AG10803 (cell line): ENCODE measurements around the gene POLA1.

Source experiments
- DNase-seq: peaks from one replicate; pipeline ENCODE4 v3.0.0; 2010; ENCODE audit warnings: low read depth
- H3K4me3 ChIP-seq: 2 replicates; pipeline ENCODE4 v1.5.1; 2011; ENCODE audit warnings: mild to moderate bottlenecking, low read length, control low read depth
- TF ChIP-seq, protein P1 (sequence below): conservative IDR thresholded peaks from 2 replicates; pipeline ENCODE4 v1.5.1; 2011; ENCODE audit warnings: mild to moderate bottlenecking, low read length, control low read depth, inconsistent platforms

The POLA1 gene

GRCh38 chrX:24657671-24658386 is 35.9 kb upstream of the POLA1 start:
- TF ChIP-seq, protein P1, sequence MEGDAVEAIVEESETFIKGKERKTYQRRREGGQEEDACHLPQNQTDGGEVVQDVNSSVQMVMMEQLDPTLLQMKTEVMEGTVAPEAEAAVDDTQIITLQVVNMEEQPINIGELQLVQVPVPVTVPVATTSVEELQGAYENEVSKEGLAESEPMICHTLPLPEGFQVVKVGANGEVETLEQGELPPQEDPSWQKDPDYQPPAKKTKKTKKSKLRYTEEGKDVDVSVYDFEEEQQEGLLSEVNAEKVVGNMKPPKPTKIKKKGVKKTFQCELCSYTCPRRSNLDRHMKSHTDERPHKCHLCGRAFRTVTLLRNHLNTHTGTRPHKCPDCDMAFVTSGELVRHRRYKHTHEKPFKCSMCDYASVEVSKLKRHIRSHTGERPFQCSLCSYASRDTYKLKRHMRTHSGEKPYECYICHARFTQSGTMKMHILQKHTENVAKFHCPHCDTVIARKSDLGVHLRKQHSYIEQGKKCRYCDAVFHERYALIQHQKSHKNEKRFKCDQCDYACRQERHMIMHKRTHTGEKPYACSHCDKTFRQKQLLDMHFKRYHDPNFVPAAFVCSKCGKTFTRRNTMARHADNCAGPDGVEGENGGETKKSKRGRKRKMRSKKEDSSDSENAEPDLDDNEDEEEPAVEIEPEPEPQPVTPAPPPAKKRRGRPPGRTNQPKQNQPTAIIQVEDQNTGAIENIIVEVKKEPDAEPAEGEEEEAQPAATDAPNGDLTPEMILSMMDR, result no peak
- DNase-seq, result no peak
- no peak overlapping the region for H3K4me3 ChIP-seq

DNA sequence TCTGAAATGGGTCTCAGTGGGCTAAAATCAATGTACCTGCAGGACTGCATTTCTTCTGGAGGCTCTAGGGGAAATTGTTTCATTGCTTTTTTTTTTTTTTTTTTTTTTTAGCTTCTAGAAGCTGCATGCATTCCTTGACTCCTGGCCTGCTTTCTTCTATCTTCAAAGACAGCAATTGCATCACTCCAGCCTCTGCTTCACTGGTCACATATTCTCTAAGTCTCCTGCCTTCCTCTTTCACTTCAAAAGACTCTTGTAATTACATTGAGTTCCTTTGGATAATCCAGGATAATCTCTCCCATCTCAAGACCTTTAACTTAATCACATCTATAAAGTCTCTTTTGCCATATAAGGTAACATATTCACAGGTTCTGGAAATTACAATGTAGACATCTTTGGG is 35.3 kb upstream of the POLA1 start:
- TF ChIP-seq, protein P1, result no peak
- H3K4me3 ChIP-seq, result no peak overlapping the region
- no peak for DNase-seq

DNA sequence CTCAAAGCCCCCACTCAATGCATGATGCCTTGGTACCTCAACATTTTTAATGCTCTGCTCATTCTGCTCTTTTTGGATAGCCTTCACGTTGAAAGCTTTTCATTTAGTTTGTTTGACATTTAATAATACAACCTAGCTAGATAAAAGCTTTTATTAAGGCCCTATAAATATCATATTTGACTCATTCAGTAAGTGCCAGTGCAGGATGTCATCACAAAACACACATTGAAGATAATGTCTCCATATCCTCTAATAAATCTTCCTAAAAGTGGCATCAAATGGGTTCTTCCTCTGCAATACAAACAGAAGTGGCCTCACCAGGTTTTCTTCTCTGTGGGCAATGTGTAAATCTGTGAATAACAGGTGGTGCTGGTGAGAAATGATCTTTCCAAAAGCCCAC is 34.6 kb upstream of the POLA1 start:
- TF ChIP-seq, protein P1, result no peak
- DNase-seq, result no peak
- H3K4me3 ChIP-seq, result no peak overlapping the region

- TF ChIP-seq, protein P1, result no peak
- no peak for DNase-seq
- no peak overlapping the region for H3K4me3 ChIP-seq
Observed at GRCh38 chrX:24659646-24660045, 34.1 kb upstream of the POLA1 start.

DNA sequence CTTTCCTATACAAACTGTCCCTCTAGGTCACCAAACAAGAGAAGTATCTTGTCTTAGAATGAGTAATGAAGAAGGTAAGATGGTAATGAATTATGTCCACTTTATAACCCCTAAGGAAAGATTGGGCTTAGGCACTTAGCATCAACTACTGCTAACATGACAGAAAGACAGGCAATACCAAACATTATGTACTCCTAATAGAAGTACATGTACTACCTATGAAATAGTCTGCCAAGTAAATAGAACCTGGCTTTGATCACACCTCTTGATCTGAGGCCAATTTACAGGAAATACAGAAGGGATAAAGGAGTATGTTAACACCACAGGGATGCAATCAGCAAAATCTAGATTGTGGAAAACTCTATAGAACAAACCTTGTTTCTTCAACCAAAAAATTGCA is 32.4 kb upstream of the POLA1 start:
- TF ChIP-seq, protein P1, result no peak
- no peak overlapping the region for H3K4me3 ChIP-seq
- DNase-seq, result no peak

GRCh38 chrX:24662352-24662751 is 31.4 kb upstream of the POLA1 start:
- no peak for DNase-seq

GRCh38 chrX:24668111-24668510 is 25.6 kb upstream of the POLA1 start:
- TF ChIP-seq, protein P1, result no peak
- H3K4me3 ChIP-seq, result no peak overlapping the region
- DNase-seq, result no peak

More at GRCh38 chrX:24662352-24662751, 31.4 kb upstream of the POLA1 start:
- no peak overlapping the region for H3K4me3 ChIP-seq
- TF ChIP-seq, protein P1, result no peak
